GM18498 (cell line): ENCODE results near the gene SCAMP4.
A peak's percentile ranks its signal among the peaks of the same experiment; 100 is the strongest.

Experiments
- ATAC-seq: cut with Tn5 transposase; IDR thresholded peaks from one replicate; pipeline ENCODE4 v1.9.1; 2021; ENCODE audit warnings: mild to moderate bottlenecking, moderate library complexity; ENCODE audit not compliant: unreplicated experiment

SCAMP4 gene

GRCh38 chr19:1905110-1905862 lies at the start of gene SCAMP4, which contains the start of gene ADAT3:
SCAMP4 (plus strand) TSS chr19:1905399; CDS start chr19:1915020, 9,621 bp downstream.
ADAT3 (plus strand) TSS chr19:1905399; CDS start chr19:1912048, 6,649 bp downstream.
- peak; percentile 83 for ATAC-seq

- peak; percentile 8 for ATAC-seq
Observed at GRCh38 chr19:1855828-1856255, 49.4 kb upstream of the SCAMP4 start.

DNA sequence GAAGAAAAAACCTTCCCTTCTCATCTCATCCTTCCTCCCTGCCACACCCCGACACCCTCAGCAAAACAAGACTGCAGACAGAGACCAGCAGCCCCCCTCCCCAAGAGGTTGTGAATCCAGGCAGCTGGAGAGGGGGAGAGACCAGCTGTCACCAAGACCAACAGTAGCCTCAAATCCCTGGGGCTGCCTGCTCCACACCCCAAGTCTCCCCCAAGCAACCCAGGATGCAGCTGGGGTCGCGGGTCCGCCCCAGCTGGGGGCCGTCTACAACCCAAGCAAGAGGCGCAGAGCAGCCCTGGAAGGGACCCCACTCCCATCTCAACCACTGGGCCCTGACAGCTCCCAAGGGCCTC lies 48.9 kb upstream of the SCAMP4 start:
- no peak for ATAC-seq

- no peak for ATAC-seq
Observed at GRCh38 chr19:1856698-1857603, 48.2 kb upstream of the SCAMP4 start.

GRCh38 chr19:1857648-1858326 lies 47.4 kb upstream of the SCAMP4 start:
- ATAC-seq = no peak

- no peak for ATAC-seq
Observed at GRCh38 chr19:1858412-1859081, 46.7 kb upstream of the SCAMP4 start.

- no peak for ATAC-seq
Observed at GRCh38 chr19:1859331-1859781, 45.8 kb upstream of the SCAMP4 start.

DNA sequence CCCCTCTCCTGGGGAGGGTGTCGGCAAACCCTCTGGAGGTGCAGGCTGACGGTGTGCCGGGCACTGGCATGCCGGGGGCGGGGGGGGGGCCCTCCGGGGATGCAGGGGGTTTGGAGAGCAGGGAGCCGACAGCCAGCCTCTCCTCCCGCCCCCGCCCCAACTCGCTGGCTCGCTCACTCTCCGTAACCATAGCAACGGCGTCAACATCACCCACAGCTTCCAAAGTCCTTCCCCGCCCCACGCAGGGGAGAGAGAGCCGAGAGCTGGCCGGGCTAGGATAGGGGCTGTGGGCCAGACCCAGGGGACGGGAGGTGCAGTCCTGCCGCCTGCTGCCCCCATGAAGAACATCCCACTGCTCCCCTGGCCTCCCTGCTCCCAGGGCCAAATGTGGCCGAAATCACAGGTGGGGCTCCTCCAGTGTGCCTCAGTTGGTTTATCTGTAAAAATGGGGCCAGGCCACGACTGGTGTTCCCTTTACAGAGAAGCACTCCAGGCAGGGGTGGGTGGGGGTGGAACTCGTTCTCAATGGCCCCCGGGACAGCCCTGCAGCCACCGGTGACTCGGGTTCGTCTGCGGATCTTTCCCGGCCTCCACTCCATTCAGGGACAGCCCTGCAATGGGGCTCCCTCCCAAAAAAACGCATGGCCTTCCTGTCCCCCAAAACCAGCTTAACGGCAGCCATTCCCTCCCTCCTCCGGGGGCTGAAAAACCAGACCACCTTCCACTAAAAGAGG lies 45.0 kb upstream of the SCAMP4 start:
- ATAC-seq = no peak

GRCh38 chr19:1860821-1861598 lies 44.2 kb upstream of the SCAMP4 start:
- no peak for ATAC-seq

DNA sequence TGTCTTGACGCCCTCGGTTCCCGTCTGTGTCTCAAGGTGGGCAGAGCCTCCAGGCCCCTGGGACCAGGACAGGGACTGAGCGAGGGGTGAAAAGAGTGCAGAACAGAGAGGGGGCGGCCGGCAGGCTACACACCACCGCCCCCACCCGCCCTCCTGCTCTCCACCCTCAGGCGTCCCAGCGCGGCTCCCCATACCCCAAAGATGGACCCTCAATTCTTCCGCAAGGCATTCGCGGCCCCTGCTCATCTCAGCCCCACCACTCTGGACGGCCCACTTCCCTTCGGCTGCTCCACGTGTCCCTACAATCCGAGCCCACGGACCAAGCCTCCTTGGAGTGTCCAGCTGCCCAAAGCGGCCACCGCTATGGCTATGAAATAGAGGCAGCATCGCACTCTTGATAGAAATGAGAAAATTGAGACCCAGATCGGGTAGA lies 43.6 kb upstream of the SCAMP4 start:
- ATAC-seq = no peak

- no peak for ATAC-seq
Observed at GRCh38 chr19:1862068-1862423, 43.2 kb upstream of the SCAMP4 start.

DNA sequence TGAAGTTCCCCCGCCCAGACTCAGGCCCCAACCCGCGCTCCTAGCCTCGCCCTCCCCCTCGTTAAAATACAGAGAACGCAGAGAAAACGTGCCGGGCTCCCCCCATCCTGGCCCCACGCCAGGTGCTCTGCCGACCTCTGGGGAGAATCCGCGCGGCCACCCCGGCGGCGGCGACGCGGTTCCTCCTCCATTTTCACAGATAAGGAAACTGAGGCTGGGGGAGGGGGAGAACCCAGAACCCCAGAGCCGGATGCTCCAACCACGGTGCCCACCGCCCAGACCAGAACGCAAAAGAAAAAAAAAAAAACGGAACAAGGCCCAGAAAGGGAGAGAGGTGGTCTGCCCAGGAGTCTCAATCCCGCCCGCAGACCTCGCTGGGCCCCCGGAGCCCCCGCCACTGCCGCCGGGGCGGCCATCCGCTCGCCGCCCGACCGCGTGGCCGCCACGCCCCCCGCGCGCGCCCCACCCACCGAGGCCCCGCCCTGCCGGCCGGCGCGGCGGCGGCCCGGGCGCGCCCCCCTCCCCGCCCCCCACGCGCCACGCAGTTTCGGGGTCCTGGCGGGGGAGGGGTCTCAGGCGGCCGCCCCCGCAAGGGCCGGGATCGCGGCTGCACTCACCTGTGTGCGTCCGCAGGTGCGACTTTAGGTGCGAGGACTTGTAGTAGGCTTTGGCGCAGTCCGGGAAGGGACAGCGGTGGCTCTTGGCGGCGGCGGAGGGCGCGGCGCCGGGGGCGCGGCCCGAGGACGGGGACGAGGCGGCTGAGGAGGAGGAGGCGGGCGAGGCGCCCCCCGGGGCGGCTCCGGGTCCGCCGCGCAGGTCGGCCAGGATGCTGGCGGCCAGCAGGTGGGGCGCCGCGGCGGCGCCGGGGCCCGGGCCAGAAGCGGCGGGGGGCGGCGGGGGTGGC lies 42.5 kb upstream of the SCAMP4 start:
- peak; percentile 19 for ATAC-seq

DNA sequence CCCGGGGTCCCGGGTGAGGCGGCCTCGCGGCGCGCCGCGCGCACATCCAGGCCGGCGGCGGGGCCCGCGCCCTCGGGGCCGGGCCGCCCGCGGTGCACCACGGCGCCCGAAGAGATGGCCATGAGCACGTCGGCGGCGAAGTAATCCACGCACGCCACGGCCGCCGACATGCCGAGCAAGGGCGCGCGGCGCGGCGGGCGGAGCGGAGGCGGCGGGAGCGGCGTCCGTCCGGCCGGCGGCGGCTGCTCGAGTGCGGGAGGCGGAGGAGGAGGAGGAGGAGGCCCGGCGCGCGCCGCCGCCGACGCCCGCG lies 41.9 kb upstream of the SCAMP4 start, which contains the start of gene KLF16:
KLF16 (minus strand) TSS at position 252 of the 310 bp plus-strand sequence; CDS start at position 170, 82 bp downstream.
- ATAC-seq = no peak

GRCh38 chr19:1863638-1864479 lies 41.3 kb upstream of the SCAMP4 start:
- ATAC-seq = peak; percentile 60

DNA sequence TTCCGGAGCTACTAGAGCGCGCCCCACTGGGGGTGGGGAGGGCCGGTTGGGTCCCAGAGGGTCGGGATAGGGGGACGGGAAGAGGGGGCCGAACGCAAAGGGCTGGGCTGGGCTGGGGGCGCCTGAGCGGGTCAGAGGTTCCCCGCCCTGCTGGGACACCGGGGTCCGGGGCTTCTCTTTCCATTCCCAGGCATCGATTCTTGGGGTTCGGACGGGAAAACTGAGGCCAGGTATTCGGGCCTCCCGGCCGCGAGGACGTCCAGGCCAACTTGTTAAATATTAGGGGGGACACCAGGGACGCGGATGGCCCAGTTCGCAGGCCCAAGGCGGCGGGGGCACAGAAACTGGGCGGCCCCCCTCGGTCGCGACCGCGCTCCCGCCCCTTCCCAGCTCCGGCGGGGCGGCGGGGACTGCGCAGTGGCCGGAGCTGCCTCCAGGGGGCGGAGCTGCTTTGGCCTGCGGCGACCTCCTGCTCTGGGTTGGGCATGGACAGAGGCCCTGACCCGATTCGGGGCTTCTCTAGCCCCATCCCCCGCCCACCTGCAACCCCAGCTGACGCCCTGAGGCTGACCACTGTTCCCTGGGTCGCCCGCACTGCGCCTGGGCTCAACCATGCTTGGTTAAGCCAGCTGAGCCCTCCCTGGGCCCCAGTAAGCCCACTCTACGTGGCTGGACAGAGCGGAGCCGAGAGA lies 40.6 kb upstream of the SCAMP4 start:
- ATAC-seq = peak; percentile 31

- ATAC-seq = no peak
Observed at GRCh38 chr19:1865172-1866010, 39.8 kb upstream of the SCAMP4 start.
